IMR-90 (cell line): ENCODE measurements around the gene DALRD3. TPM values are rescaled to one million over a fixed set of nuclear protein-coding genes. Genes with fewer than 3 reads are reported as not detected.

Experiments used
- ATAC-seq: fragments of 200-7000 bp; cut with Tn5 transposase; 2 replicates; pipeline ENCODE4 v1.9.1; 2020; ENCODE audit warnings: low read depth, mild to moderate bottlenecking, moderate library complexity
- BruUV-seq: library from RNA; stranded (reverse); fragments of 400-500 nt; replicated peaks from 2 replicates; lab custom pipeline; 2021; lab: Mats Ljungman, UMichigan
- CTCF ChIA-PET: fragments of 300-600 bp; formaldehyde crosslinking; extraction: SDS; loops from one replicate; lab custom pipeline; 2021; ENCODE audit warnings: antibody characterized with exemption; lab: Yijun Ruan, JAX
- POLR2A ChIA-PET: fragments of 300-600 bp; sonication (Branson Sonifier 250); formaldehyde crosslinking; loops from one replicate; lab custom pipeline; 2022; ENCODE audit warnings: antibody characterized with exemption; ENCODE audit not compliant: unreplicated experiment; lab: Charles Lee
- DNase-seq: peaks from one replicate; pipeline ENCODE4 v3.0.0; 2013
- H2AFZ ChIP-seq: replicated peaks from 2 replicates; pipeline ENCODE3; 2013; ENCODE audit warnings: low read length, mild to moderate bottlenecking; ENCODE audit not compliant: poor library complexity
- H2AK5ac ChIP-seq: 2 replicates; pipeline ENCODE4 v1.6.1; 2013; ENCODE audit warnings: low read depth, low read length, inconsistent platforms
- H2AK9ac ChIP-seq: replicated peaks from 2 replicates; pipeline ENCODE3; 2013; ENCODE audit warnings: mild to moderate bottlenecking, low read depth, low read length, moderate library complexity; ENCODE audit not compliant: poor library complexity
- H2BK120ac ChIP-seq: 2 replicates; pipeline ENCODE4 v1.6.1; 2013; ENCODE audit warnings: low read depth, low read length, inconsistent platforms
- H2BK15ac ChIP-seq: 3 replicates; pipeline ENCODE4 v1.6.1; 2013; ENCODE audit warnings: low read depth, low read length, inconsistent platforms
- H2BK20ac ChIP-seq: 2 replicates; pipeline ENCODE4 v1.6.1; 2013; ENCODE audit warnings: low read depth, mild to moderate bottlenecking, inconsistent platforms, low read length, moderate library complexity
- H2BK5ac ChIP-seq: 2 replicates; pipeline ENCODE4 v1.6.1; 2013; ENCODE audit warnings: mild to moderate bottlenecking, low read depth, low read length, inconsistent platforms; ENCODE audit not compliant: poor library complexity, severe bottlenecking
- H3K14ac ChIP-seq: replicated peaks from 2 replicates; pipeline ENCODE4 v1.6.1; 2013; ENCODE audit warnings: low read depth, low read length, inconsistent platforms
- H3K18ac ChIP-seq: 2 replicates; pipeline ENCODE4 v1.6.1; 2013; ENCODE audit warnings: low read depth, low read length, control low read depth
- H3K23ac ChIP-seq: 2 replicates; pipeline ENCODE4 v1.6.1; 2013; ENCODE audit warnings: low read depth, low read length, inconsistent platforms
- H3K27ac ChIP-seq: 2 replicates; pipeline ENCODE4 v1.5.1; 2013; ENCODE audit warnings: mild to moderate bottlenecking, control low read depth, low read length; ENCODE audit not compliant: insufficient read depth
- H3K27me3 ChIP-seq: 2 replicates; pipeline ENCODE4 v1.6.1; 2013; ENCODE audit warnings: low read length; ENCODE audit not compliant: control insufficient read depth, insufficient read depth
- H3K36me3 ChIP-seq: 2 replicates; pipeline ENCODE4 v1.6.1; 2013; ENCODE audit warnings: low read length, mixed read lengths; ENCODE audit not compliant: control insufficient read depth, insufficient read depth
- H3K4ac ChIP-seq: 2 replicates; pipeline ENCODE4 v1.6.1; 2013; ENCODE audit warnings: low read depth, low read length, inconsistent platforms
- H3K4me1 ChIP-seq: 2 replicates; pipeline ENCODE4 v1.6.1; 2013; ENCODE audit warnings: low read length, mixed read lengths; ENCODE audit not compliant: control insufficient read depth, insufficient read depth
- H3K4me2 ChIP-seq: 2 replicates; pipeline ENCODE4 v1.6.1; 2013; ENCODE audit warnings: low read depth, mild to moderate bottlenecking, control low read depth, low read length, moderate library complexity
- H3K4me3 ChIP-seq: 2 replicates; pipeline ENCODE4 v1.5.1; 2013; ENCODE audit warnings: low read depth, mild to moderate bottlenecking, control low read depth, low read length, moderate library complexity; ENCODE audit not compliant: insufficient read depth
- H3K56ac ChIP-seq: 2 replicates; pipeline ENCODE4 v1.6.1; 2013; ENCODE audit warnings: low read length, inconsistent platforms; ENCODE audit not compliant: insufficient read depth; ENCODE audit errors: extremely low read depth
- H3K79me1 ChIP-seq, 2 experiments: 2 replicates each; pipeline ENCODE4 v1.6.1; 2013; ENCODE audit warnings: low read length in 2 of 2, inconsistent platforms in 1 of 2, low read depth in 1 of 2
- H3K9ac ChIP-seq: 2 replicates; pipeline ENCODE4 v1.6.1; 2013; ENCODE audit warnings: low read depth, low read length, control low read depth
- H3K9me1 ChIP-seq: 2 replicates; pipeline ENCODE4 v1.6.1; 2013; ENCODE audit warnings: low read length, inconsistent platforms; ENCODE audit not compliant: insufficient read depth
- H3K9me3 ChIP-seq: 2 replicates; pipeline ENCODE4 v1.6.1; 2013; ENCODE audit warnings: low read length; ENCODE audit not compliant: control insufficient read depth, insufficient read depth
- H4K20me1 ChIP-seq: 2 replicates; pipeline ENCODE4 v1.6.1; 2013; ENCODE audit warnings: low read length, inconsistent platforms; ENCODE audit not compliant: insufficient read depth
- H4K5ac ChIP-seq: 2 replicates; pipeline ENCODE4 v1.6.1; 2013; ENCODE audit warnings: mild to moderate bottlenecking, low read depth, low read length, control low read depth
- H4K8ac ChIP-seq, 2 experiments: 2 replicates each; pipeline ENCODE4 v1.6.1; 2013; ENCODE audit warnings: low read depth in 2 of 2, low read length in 2 of 2, control low read depth in 1 of 2, inconsistent platforms in 1 of 2
- H4K91ac ChIP-seq: 2 replicates; pipeline ENCODE4 v1.6.1; 2013; ENCODE audit warnings: low read depth, low read length, inconsistent platforms; ENCODE audit not compliant: insufficient read depth
- BHLHE40 ChIP-seq: fragments of 150-350 bp; IDR thresholded peaks from 2 replicates; pipeline ENCODE4 v1.6.1; 2016; ENCODE audit warnings: mild to moderate bottlenecking, low read depth, low read length
- CEBPB ChIP-seq: IDR thresholded peaks from 2 replicates; pipeline ENCODE4 v1.6.1; 2012; ENCODE audit warnings: low read depth, low read length, improper control_type of control experiment
- CTCF ChIP-seq: conservative IDR thresholded peaks from 2 replicates; pipeline ENCODE4 v1.5.1; 2012; ENCODE audit warnings: mild to moderate bottlenecking, low read depth, low read length, improper control_type of control experiment
- ELK1 ChIP-seq: fragments of 150-350 bp; IDR thresholded peaks from 2 replicates; pipeline ENCODE4 v1.6.1; 2016; ENCODE audit warnings: low read depth, mild to moderate bottlenecking, low read length, moderate library complexity, borderline replicate concordance
- MAZ ChIP-seq: IDR thresholded peaks from 2 replicates; pipeline ENCODE4 v1.6.1; 2012; ENCODE audit warnings: low read depth, mild to moderate bottlenecking, low read length, improper control_type of control experiment, moderate library complexity, borderline replicate concordance
- MXI1 ChIP-seq: IDR thresholded peaks from 2 replicates; pipeline ENCODE4 v1.6.1; 2012; ENCODE audit warnings: low read depth, mild to moderate bottlenecking, low read length, moderate library complexity, borderline replicate concordance
- NFE2L2 ChIP-seq: fragments of 150-350 bp; IDR thresholded peaks from 2 replicates; pipeline ENCODE4 v1.6.1; 2016; ENCODE audit warnings: low read depth, mild to moderate bottlenecking, low read length
- POLR2A ChIP-seq: IDR thresholded peaks from 2 replicates; pipeline ENCODE4 v1.6.1; 2012; ENCODE audit warnings: mild to moderate bottlenecking, low read depth, low read length
- RCOR1 ChIP-seq: IDR thresholded peaks from 2 replicates; pipeline ENCODE4 v1.6.1; 2012; ENCODE audit warnings: mild to moderate bottlenecking, low read length, improper control_type of control experiment; ENCODE audit not compliant: insufficient replicate concordance
- RFX5 ChIP-seq: IDR thresholded peaks from 2 replicates; pipeline ENCODE4 v1.8.0; 2012; ENCODE audit warnings: low read depth, mild to moderate bottlenecking, low read length, moderate library complexity
- SMC3 ChIP-seq: fragments of 150-350 bp; IDR thresholded peaks from 2 replicates; pipeline ENCODE4 v1.6.1; 2016; ENCODE audit warnings: low read depth, mild to moderate bottlenecking, antibody characterized with exemption, low read length, moderate library complexity
- USF2 ChIP-seq: fragments of 150-350 bp; IDR thresholded peaks from 2 replicates; pipeline ENCODE4 v1.6.1; 2017; ENCODE audit warnings: mild to moderate bottlenecking, antibody characterized with exemption, low read length, low read depth
- WGBS, 2 experiments: methylation state at CpG; one replicate each; pipeline versions ENCODE4 v1.1.5 to v1.1.7; 2013; ENCODE audit warnings: missing lambda C conversion rate in 2 of 2; ENCODE audit not compliant: insufficient read length in 1 of 2; ENCODE audit errors: extremely low coverage in 2 of 2; 5-methylcytosine and 5-hydroxymethylcytosine counted together
- dilution Hi-C: fragments of 300-500 bp; cut with HindIII; formaldehyde crosslinking; loops from one replicate; pipeline ENCODE4 v1.14.3; 2018; ENCODE audit warnings: low sequenced_read_pairs; ENCODE audit not compliant: unreplicated experiment
- in situ Hi-C: fragments of 300-500 bp; cut with MboI; formaldehyde crosslinking; loops from 3 replicates; pipeline ENCODE4 v1.14.3; 2019; ENCODE audit warnings: low sequenced_read_pairs, inconsistent platforms, mixed read lengths
- intact Hi-C: fragments of 100-400 bp; cut with micrococcal nuclease; formaldehyde crosslinking; loops from 2 replicates; pipeline ENCODE4 v1.10.0; 2022
- polyA plus RNA-seq, 3 experiments: library from polyadenylated mRNA; depleted of rRNA; stranded (reverse); fragments of >200 nt; gene quantifications; 2 replicates each; pipeline ENCODE4 v1.2.3, GENCODE V29; 2012; ENCODE audit warnings: low replicate concordance in 1 of 3
- total RNA-seq: library from RNA; depleted of rRNA; stranded (reverse); fragments of >200 nt; gene quantifications from 2 replicates; pipeline ENCODE4 v1.2.3, GENCODE V29; 2012

Gene DALRD3
- total and polyA plus RNA-seq, 2 of the 4 experiments (the other 2 are of a cell fraction): 27.8 to 42.2 TPM

GRCh38 chr3:49035281-49035680 lies 16.9 kb upstream of the DALRD3 start:
- Histone ChIP-seq H3K56ac (no peak overlapping the region), H3K79me1 (peaks cover 11 to 30% of the 10 kb centered on the region in 2 experiments), H4K20me1 (no peaks in the 10 kb centered on the region), H3K9me1 (no peaks in the 10 kb centered on the region), H2BK120ac (no peak overlapping the region), H3K27me3 (no peaks in the 10 kb centered on the region), H2BK5ac (no peak overlapping the region), H3K4me3 (no peak overlapping the region), H2AK5ac (no peak overlapping the region), H2BK15ac (no peak overlapping the region), H3K4me2 (no peak overlapping the region), H4K8ac (no peak overlapping the region), H3K36me3 (peaks cover 41% of the 10 kb centered on the region), H3K9me3 (no peaks in the 10 kb centered on the region), H2AK9ac (no peak overlapping the region), H2AFZ (no peak overlapping the region), H3K4me1 (peaks cover 4% of the 10 kb centered on the region), H4K91ac (no peak overlapping the region), H2BK20ac (no peak overlapping the region), H3K23ac (no peak overlapping the region), H3K14ac (no peak overlapping the region), H4K5ac (no peak overlapping the region), H3K4ac (no peak overlapping the region), H3K27ac (no peak overlapping the region), H3K9ac (no peak overlapping the region), H3K18ac (no peak overlapping the region)
- POLR2A ChIA-PET: no interaction called here
- intact Hi-C loops (no loop called here), dilution Hi-C loops (no loop called here), in situ Hi-C loops (no loop called here)
- no TSS peak for BruUV-seq
- WGBS, 2 experiments: no CpG with 5 or more reads among the region's 3 CpGs
- DNase-seq (no peak), ATAC-seq (no peak)
- TF ChIP-seq RCOR1 (no peak), ELK1 (no peak), MXI1 (no peak), BHLHE40 (no peak), CEBPB (no peak), RFX5 (no peak), SMC3 (no peak), CTCF (no peak), NFE2L2 (no peak), MAZ (no peak), USF2 (no peak), POLR2A (no peak)
- CTCF ChIA-PET: no interaction called here
